IMR-90 (cell line): ENCODE measurements around the gene SPNS2. TPM values are rescaled to one million over a fixed set of nuclear protein-coding genes. Genes with fewer than 3 reads are reported as not detected.

Source experiments
- ATAC-seq: fragments of 200-7000 bp; cut with Tn5 transposase; 2 replicates; pipeline ENCODE4 v1.9.1; 2020; ENCODE audit warnings: low read depth, mild to moderate bottlenecking, moderate library complexity
- BruUV-seq: library from RNA; stranded (reverse); fragments of 400-500 nt; replicated peaks from 2 replicates; lab custom pipeline; 2021; lab: Mats Ljungman, UMichigan
- CTCF ChIA-PET: fragments of 300-600 bp; formaldehyde crosslinking; extraction: SDS; loops from one replicate; lab custom pipeline; 2021; ENCODE audit warnings: antibody characterized with exemption; lab: Yijun Ruan, JAX
- POLR2A ChIA-PET: fragments of 300-600 bp; sonication (Branson Sonifier 250); formaldehyde crosslinking; loops from one replicate; lab custom pipeline; 2022; ENCODE audit warnings: antibody characterized with exemption; ENCODE audit not compliant: unreplicated experiment; lab: Charles Lee
- DNase-seq: peaks from one replicate; pipeline ENCODE4 v3.0.0; 2013
- H2AFZ ChIP-seq: replicated peaks from 2 replicates; pipeline ENCODE3; 2013; ENCODE audit warnings: low read length, mild to moderate bottlenecking; ENCODE audit not compliant: poor library complexity
- H2AK5ac ChIP-seq: 2 replicates; pipeline ENCODE4 v1.6.1; 2013; ENCODE audit warnings: low read depth, low read length, inconsistent platforms
- H2AK9ac ChIP-seq: replicated peaks from 2 replicates; pipeline ENCODE3; 2013; ENCODE audit warnings: mild to moderate bottlenecking, low read depth, low read length, moderate library complexity; ENCODE audit not compliant: poor library complexity
- H2BK120ac ChIP-seq: 2 replicates; pipeline ENCODE4 v1.6.1; 2013; ENCODE audit warnings: low read depth, low read length, inconsistent platforms
- H2BK15ac ChIP-seq: 3 replicates; pipeline ENCODE4 v1.6.1; 2013; ENCODE audit warnings: low read depth, low read length, inconsistent platforms
- H2BK20ac ChIP-seq: 2 replicates; pipeline ENCODE4 v1.6.1; 2013; ENCODE audit warnings: low read depth, mild to moderate bottlenecking, inconsistent platforms, low read length, moderate library complexity
- H2BK5ac ChIP-seq: 2 replicates; pipeline ENCODE4 v1.6.1; 2013; ENCODE audit warnings: mild to moderate bottlenecking, low read depth, low read length, inconsistent platforms; ENCODE audit not compliant: poor library complexity, severe bottlenecking
- H3K14ac ChIP-seq: replicated peaks from 2 replicates; pipeline ENCODE4 v1.6.1; 2013; ENCODE audit warnings: low read depth, low read length, inconsistent platforms
- H3K18ac ChIP-seq: 2 replicates; pipeline ENCODE4 v1.6.1; 2013; ENCODE audit warnings: low read depth, low read length, control low read depth
- H3K23ac ChIP-seq: 2 replicates; pipeline ENCODE4 v1.6.1; 2013; ENCODE audit warnings: low read depth, low read length, inconsistent platforms
- H3K27ac ChIP-seq: 2 replicates; pipeline ENCODE4 v1.5.1; 2013; ENCODE audit warnings: mild to moderate bottlenecking, control low read depth, low read length; ENCODE audit not compliant: insufficient read depth
- H3K27me3 ChIP-seq: 2 replicates; pipeline ENCODE4 v1.6.1; 2013; ENCODE audit warnings: low read length; ENCODE audit not compliant: control insufficient read depth, insufficient read depth
- H3K36me3 ChIP-seq: 2 replicates; pipeline ENCODE4 v1.6.1; 2013; ENCODE audit warnings: low read length, mixed read lengths; ENCODE audit not compliant: control insufficient read depth, insufficient read depth
- H3K4ac ChIP-seq: 2 replicates; pipeline ENCODE4 v1.6.1; 2013; ENCODE audit warnings: low read depth, low read length, inconsistent platforms
- H3K4me1 ChIP-seq: 2 replicates; pipeline ENCODE4 v1.6.1; 2013; ENCODE audit warnings: low read length, mixed read lengths; ENCODE audit not compliant: control insufficient read depth, insufficient read depth
- H3K4me2 ChIP-seq: 2 replicates; pipeline ENCODE4 v1.6.1; 2013; ENCODE audit warnings: low read depth, mild to moderate bottlenecking, control low read depth, low read length, moderate library complexity
- H3K4me3 ChIP-seq: 2 replicates; pipeline ENCODE4 v1.5.1; 2013; ENCODE audit warnings: low read depth, mild to moderate bottlenecking, control low read depth, low read length, moderate library complexity; ENCODE audit not compliant: insufficient read depth
- H3K56ac ChIP-seq: 2 replicates; pipeline ENCODE4 v1.6.1; 2013; ENCODE audit warnings: low read length, inconsistent platforms; ENCODE audit not compliant: insufficient read depth; ENCODE audit errors: extremely low read depth
- H3K79me1 ChIP-seq, 2 experiments: 2 replicates each; pipeline ENCODE4 v1.6.1; 2013; ENCODE audit warnings: low read length in 2 of 2, inconsistent platforms in 1 of 2, low read depth in 1 of 2
- H3K9ac ChIP-seq: 2 replicates; pipeline ENCODE4 v1.6.1; 2013; ENCODE audit warnings: low read depth, low read length, control low read depth
- H3K9me1 ChIP-seq: 2 replicates; pipeline ENCODE4 v1.6.1; 2013; ENCODE audit warnings: low read length, inconsistent platforms; ENCODE audit not compliant: insufficient read depth
- H3K9me3 ChIP-seq: 2 replicates; pipeline ENCODE4 v1.6.1; 2013; ENCODE audit warnings: low read length; ENCODE audit not compliant: control insufficient read depth, insufficient read depth
- H4K20me1 ChIP-seq: 2 replicates; pipeline ENCODE4 v1.6.1; 2013; ENCODE audit warnings: low read length, inconsistent platforms; ENCODE audit not compliant: insufficient read depth
- H4K5ac ChIP-seq: 2 replicates; pipeline ENCODE4 v1.6.1; 2013; ENCODE audit warnings: mild to moderate bottlenecking, low read depth, low read length, control low read depth
- H4K8ac ChIP-seq, 2 experiments: 2 replicates each; pipeline ENCODE4 v1.6.1; 2013; ENCODE audit warnings: low read depth in 2 of 2, low read length in 2 of 2, control low read depth in 1 of 2, inconsistent platforms in 1 of 2
- H4K91ac ChIP-seq: 2 replicates; pipeline ENCODE4 v1.6.1; 2013; ENCODE audit warnings: low read depth, low read length, inconsistent platforms; ENCODE audit not compliant: insufficient read depth
- BHLHE40 ChIP-seq: fragments of 150-350 bp; IDR thresholded peaks from 2 replicates; pipeline ENCODE4 v1.6.1; 2016; ENCODE audit warnings: mild to moderate bottlenecking, low read depth, low read length
- CEBPB ChIP-seq: IDR thresholded peaks from 2 replicates; pipeline ENCODE4 v1.6.1; 2012; ENCODE audit warnings: low read depth, low read length, improper control_type of control experiment
- CHD1 ChIP-seq: IDR thresholded peaks from 2 replicates; pipeline ENCODE4 v1.6.1; 2012; ENCODE audit warnings: low read depth, low read length, improper control_type of control experiment
- FOS ChIP-seq: fragments of 150-350 bp; IDR thresholded peaks from 2 replicates; pipeline ENCODE4 v1.6.1; 2016; ENCODE audit warnings: low read depth, low read length
- MAZ ChIP-seq: IDR thresholded peaks from 2 replicates; pipeline ENCODE4 v1.6.1; 2012; ENCODE audit warnings: low read depth, mild to moderate bottlenecking, low read length, improper control_type of control experiment, moderate library complexity, borderline replicate concordance
- MXI1 ChIP-seq: IDR thresholded peaks from 2 replicates; pipeline ENCODE4 v1.6.1; 2012; ENCODE audit warnings: low read depth, mild to moderate bottlenecking, low read length, moderate library complexity, borderline replicate concordance
- NFE2L2 ChIP-seq: fragments of 150-350 bp; IDR thresholded peaks from 2 replicates; pipeline ENCODE4 v1.6.1; 2016; ENCODE audit warnings: low read depth, mild to moderate bottlenecking, low read length
- POLR2A ChIP-seq: IDR thresholded peaks from 2 replicates; pipeline ENCODE4 v1.6.1; 2012; ENCODE audit warnings: mild to moderate bottlenecking, low read depth, low read length
- RAD21 ChIP-seq: IDR thresholded peaks from 2 replicates; pipeline ENCODE4 v1.6.1; 2012; ENCODE audit warnings: low read length, improper control_type of control experiment
- RCOR1 ChIP-seq: IDR thresholded peaks from 2 replicates; pipeline ENCODE4 v1.6.1; 2012; ENCODE audit warnings: mild to moderate bottlenecking, low read length, improper control_type of control experiment; ENCODE audit not compliant: insufficient replicate concordance
- RFX5 ChIP-seq: IDR thresholded peaks from 2 replicates; pipeline ENCODE4 v1.8.0; 2012; ENCODE audit warnings: low read depth, mild to moderate bottlenecking, low read length, moderate library complexity
- SMC3 ChIP-seq: fragments of 150-350 bp; IDR thresholded peaks from 2 replicates; pipeline ENCODE4 v1.6.1; 2016; ENCODE audit warnings: low read depth, mild to moderate bottlenecking, antibody characterized with exemption, low read length, moderate library complexity
- USF2 ChIP-seq: fragments of 150-350 bp; IDR thresholded peaks from 2 replicates; pipeline ENCODE4 v1.6.1; 2017; ENCODE audit warnings: mild to moderate bottlenecking, antibody characterized with exemption, low read length, low read depth
- WGBS, 2 experiments: methylation state at CpG; one replicate each; pipeline versions ENCODE4 v1.1.5 to v1.1.7; 2013; ENCODE audit warnings: missing lambda C conversion rate in 2 of 2; ENCODE audit not compliant: insufficient read length in 1 of 2; ENCODE audit errors: extremely low coverage in 2 of 2; 5-methylcytosine and 5-hydroxymethylcytosine counted together
- dilution Hi-C: fragments of 300-500 bp; cut with HindIII; formaldehyde crosslinking; loops from one replicate; pipeline ENCODE4 v1.14.3; 2018; ENCODE audit warnings: low sequenced_read_pairs; ENCODE audit not compliant: unreplicated experiment
- in situ Hi-C: fragments of 300-500 bp; cut with MboI; formaldehyde crosslinking; loops from 3 replicates; pipeline ENCODE4 v1.14.3; 2019; ENCODE audit warnings: low sequenced_read_pairs, inconsistent platforms, mixed read lengths
- intact Hi-C: fragments of 100-400 bp; cut with micrococcal nuclease; formaldehyde crosslinking; loops from 2 replicates; pipeline ENCODE4 v1.10.0; 2022
- polyA plus RNA-seq, 3 experiments: library from polyadenylated mRNA; depleted of rRNA; stranded (reverse); fragments of >200 nt; gene quantifications; 2 replicates each; pipeline ENCODE4 v1.2.3, GENCODE V29; 2012; ENCODE audit warnings: low replicate concordance in 1 of 3
- total RNA-seq: library from RNA; depleted of rRNA; stranded (reverse); fragments of >200 nt; gene quantifications from 2 replicates; pipeline ENCODE4 v1.2.3, GENCODE V29; 2012
- TF ChIP-seq, protein P1 (sequence below): fragments of 150-350 bp; IDR thresholded peaks from 2 replicates; pipeline ENCODE4 v1.6.1; 2016; ENCODE audit warnings: low read depth, mild to moderate bottlenecking, low read length, moderate library complexity, borderline replicate concordance
- TF ChIP-seq, protein P2 (sequence below): conservative IDR thresholded peaks from 2 replicates; pipeline ENCODE4 v1.5.1; 2012; ENCODE audit warnings: mild to moderate bottlenecking, low read depth, low read length, improper control_type of control experiment

The SPNS2 gene
- total and polyA plus RNA-seq, 2 of the 4 experiments (the other 2 are of a cell fraction), result under 0.01 TPM; not detected in 1

DNA sequence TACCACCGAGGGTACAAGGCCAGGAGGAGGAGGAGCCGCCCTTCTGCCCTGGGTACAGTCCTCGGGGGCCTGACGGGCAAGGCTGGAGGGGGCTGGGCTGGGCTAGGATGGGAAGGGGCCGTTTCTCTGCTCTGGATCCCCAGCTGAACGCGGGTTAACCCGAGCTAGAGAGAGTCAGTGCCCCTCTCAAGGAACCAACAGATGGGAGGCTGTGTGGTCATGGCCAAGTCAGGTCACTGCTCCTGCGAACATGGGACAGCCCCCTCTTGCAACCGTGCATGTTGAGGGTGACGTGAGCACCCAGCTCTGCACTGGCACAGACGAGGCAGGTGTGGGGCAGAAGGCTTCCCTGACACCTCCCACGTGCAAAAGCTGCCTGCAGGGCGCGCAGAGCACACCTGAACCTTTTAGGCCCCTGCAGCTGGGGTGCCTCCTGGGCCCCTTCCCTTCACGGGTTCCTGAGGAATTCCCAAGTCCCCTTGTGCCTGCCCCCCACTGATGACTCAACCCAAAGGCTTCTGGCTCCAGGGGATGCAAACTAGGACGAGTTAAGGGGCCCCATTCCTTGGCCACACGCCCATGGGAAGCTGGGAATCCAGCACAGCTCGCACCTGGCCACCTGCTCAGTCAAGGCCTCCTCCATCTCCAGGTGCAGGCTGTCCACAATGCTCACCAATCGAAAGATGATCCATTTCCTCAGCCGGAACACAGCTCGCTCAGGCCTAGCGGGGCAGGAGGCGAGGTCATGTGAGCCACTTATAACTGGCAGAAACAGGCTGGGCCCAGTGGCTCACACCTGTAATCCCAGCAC lies 50.2 kb downstream of the SPNS2 start:
- Histone ChIP-seq H3K9me3 (no peaks in the 10 kb centered on the region), H3K18ac (no peak overlapping the region), H2AFZ (peak overlapping the region; percentile 23), H2BK5ac (no peak overlapping the region), H4K5ac (no peak overlapping the region), H4K91ac (no peak overlapping the region), H2BK15ac (no peak overlapping the region), H3K9me1 (peaks cover 3% of the 10 kb centered on the region; the same call in 1 of the 2 replicates), H4K20me1 (peaks cover 3% of the 10 kb centered on the region; the same call in 1 of the 2 replicates), H2AK9ac (peak overlapping the region; percentile 70), H3K27me3 (no peaks in the 10 kb centered on the region), H3K56ac (no peak overlapping the region), H2BK120ac (no peak overlapping the region), H3K4ac (no peak overlapping the region), H2BK20ac (no peak overlapping the region), H3K4me3 (no peak overlapping the region), H2AK5ac (no peak overlapping the region), H3K4me1 (peaks cover 2% of the 10 kb centered on the region; the same call in 1 of the 2 replicates), H3K79me1 (peaks cover 3 to 24% of the 10 kb centered on the region in 2 experiments), H3K14ac (no peak overlapping the region), H3K27ac (no peak overlapping the region), H3K36me3 (peaks cover 69% of the 10 kb centered on the region), H3K9ac (no peak overlapping the region), H3K23ac (no peak overlapping the region), H4K8ac (no peak overlapping the region), H3K4me2 (no peak overlapping the region)
- intact Hi-C loops, result no loop called here
- in situ Hi-C loops, result no loop called here
- WGBS, 2 experiments, result 88% methylated on average over 8 of the region's 24 CpGs; no CpG with 5 or more reads in 1 of the 2 experiments
- BruUV-seq, result no TSS peak
- POLR2A ChIA-PET, result interaction anchor here (0.6 kb wide), 1 partner anchor 364 kb away, joined by 18 read pairs; no protein-coding TSS in a partner anchor
- CTCF ChIA-PET, result no interaction called here
- DNase-seq (peak; percentile 18), ATAC-seq (no peak)
- dilution Hi-C loops, result no loop called here
- TF ChIP-seq, protein P1, sequence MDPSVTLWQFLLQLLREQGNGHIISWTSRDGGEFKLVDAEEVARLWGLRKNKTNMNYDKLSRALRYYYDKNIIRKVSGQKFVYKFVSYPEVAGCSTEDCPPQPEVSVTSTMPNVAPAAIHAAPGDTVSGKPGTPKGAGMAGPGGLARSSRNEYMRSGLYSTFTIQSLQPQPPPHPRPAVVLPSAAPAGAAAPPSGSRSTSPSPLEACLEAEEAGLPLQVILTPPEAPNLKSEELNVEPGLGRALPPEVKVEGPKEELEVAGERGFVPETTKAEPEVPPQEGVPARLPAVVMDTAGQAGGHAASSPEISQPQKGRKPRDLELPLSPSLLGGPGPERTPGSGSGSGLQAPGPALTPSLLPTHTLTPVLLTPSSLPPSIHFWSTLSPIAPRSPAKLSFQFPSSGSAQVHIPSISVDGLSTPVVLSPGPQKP, result no peak
- TF ChIP-seq CEBPB (no peak), USF2 (no peak), BHLHE40 (no peak), MXI1 (no peak), FOS (no peak), RCOR1 (no peak), POLR2A (no peak), RAD21 (no peak), NFE2L2 (no peak), CHD1 (no peak), MAZ (no peak), RFX5 (no peak), SMC3 (no peak)
- TF ChIP-seq, protein P2, sequence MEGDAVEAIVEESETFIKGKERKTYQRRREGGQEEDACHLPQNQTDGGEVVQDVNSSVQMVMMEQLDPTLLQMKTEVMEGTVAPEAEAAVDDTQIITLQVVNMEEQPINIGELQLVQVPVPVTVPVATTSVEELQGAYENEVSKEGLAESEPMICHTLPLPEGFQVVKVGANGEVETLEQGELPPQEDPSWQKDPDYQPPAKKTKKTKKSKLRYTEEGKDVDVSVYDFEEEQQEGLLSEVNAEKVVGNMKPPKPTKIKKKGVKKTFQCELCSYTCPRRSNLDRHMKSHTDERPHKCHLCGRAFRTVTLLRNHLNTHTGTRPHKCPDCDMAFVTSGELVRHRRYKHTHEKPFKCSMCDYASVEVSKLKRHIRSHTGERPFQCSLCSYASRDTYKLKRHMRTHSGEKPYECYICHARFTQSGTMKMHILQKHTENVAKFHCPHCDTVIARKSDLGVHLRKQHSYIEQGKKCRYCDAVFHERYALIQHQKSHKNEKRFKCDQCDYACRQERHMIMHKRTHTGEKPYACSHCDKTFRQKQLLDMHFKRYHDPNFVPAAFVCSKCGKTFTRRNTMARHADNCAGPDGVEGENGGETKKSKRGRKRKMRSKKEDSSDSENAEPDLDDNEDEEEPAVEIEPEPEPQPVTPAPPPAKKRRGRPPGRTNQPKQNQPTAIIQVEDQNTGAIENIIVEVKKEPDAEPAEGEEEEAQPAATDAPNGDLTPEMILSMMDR, result no peak
